Osteoblast (primary cell): ENCODE results near the gene TRIM29. TPM values are rescaled to one million over a fixed set of nuclear protein-coding genes. Genes with fewer than 3 reads are reported as not detected.

ENCODE experiments used
- DNase-seq: peaks from one replicate; pipeline ENCODE4 v3.0.0; 2011; ENCODE audit warnings: low spot score, mixed read lengths; ENCODE audit not compliant: insufficient read length; ENCODE audit errors: missing footprints
- H2AFZ ChIP-seq: 2 replicates; pipeline ENCODE4 v1.6.0; 2011; ENCODE audit warnings: mild to moderate bottlenecking, low read length
- H3K27ac ChIP-seq: 2 replicates; pipeline ENCODE4 v1.5.1; 2011; ENCODE audit warnings: mild to moderate bottlenecking, low read depth, low read length, moderate library complexity
- H3K27me3 ChIP-seq: 2 replicates; pipeline ENCODE4 v1.6.0; 2012; ENCODE audit warnings: mild to moderate bottlenecking, control low read depth, inconsistent platforms, low read length, moderate library complexity; ENCODE audit not compliant: insufficient read depth
- H3K36me3 ChIP-seq: 2 replicates; pipeline ENCODE4 v1.5.1; 2011; ENCODE audit warnings: mild to moderate bottlenecking, low read length, control low read depth, moderate library complexity; ENCODE audit not compliant: insufficient read depth
- H3K4me1 ChIP-seq: 2 replicates; pipeline ENCODE4 v1.5.1; 2011; ENCODE audit warnings: mild to moderate bottlenecking, low read length, control low read depth, moderate library complexity; ENCODE audit not compliant: insufficient read depth
- H3K4me2 ChIP-seq: 2 replicates; pipeline ENCODE4 v1.6.0; 2011; ENCODE audit warnings: mild to moderate bottlenecking, low read length; ENCODE audit not compliant: insufficient read depth
- H3K4me3 ChIP-seq: fragments of 200-600 bp; sonication (generic); 3 replicates; pipeline ENCODE4 v1.5.1; 2012; ENCODE audit warnings: mild to moderate bottlenecking, low read length, inconsistent platforms; ENCODE audit not compliant: insufficient read depth
- H3K79me2 ChIP-seq: 2 replicates; pipeline ENCODE4 v1.6.0; 2012; ENCODE audit warnings: mild to moderate bottlenecking, low read length, control low read depth, inconsistent platforms; ENCODE audit not compliant: insufficient read depth
- H3K9me3 ChIP-seq: 2 replicates; pipeline ENCODE4 v1.5.1; 2011; ENCODE audit warnings: low read depth, low read length, control low read depth
- H4K20me1 ChIP-seq: 2 replicates; pipeline ENCODE4 v1.6.0; 2012; ENCODE audit warnings: mild to moderate bottlenecking, low read length, control low read depth; ENCODE audit not compliant: insufficient read depth
- total RNA-seq: library from RNA; depleted of rRNA; stranded (reverse); fragments of >200 nt; gene quantifications from 2 replicates; pipeline ENCODE4 v1.2.3, GENCODE V29; 2012
- TF ChIP-seq, protein P1 (sequence below): IDR thresholded peaks from 2 replicates; pipeline ENCODE4 v1.5.1; 2011; ENCODE audit warnings: mild to moderate bottlenecking, low read depth, low read length, moderate library complexity; ENCODE audit errors: extremely low read depth

The TRIM29 gene
- total RNA-seq, 1 donor, result 0.36 TPM

DNA sequence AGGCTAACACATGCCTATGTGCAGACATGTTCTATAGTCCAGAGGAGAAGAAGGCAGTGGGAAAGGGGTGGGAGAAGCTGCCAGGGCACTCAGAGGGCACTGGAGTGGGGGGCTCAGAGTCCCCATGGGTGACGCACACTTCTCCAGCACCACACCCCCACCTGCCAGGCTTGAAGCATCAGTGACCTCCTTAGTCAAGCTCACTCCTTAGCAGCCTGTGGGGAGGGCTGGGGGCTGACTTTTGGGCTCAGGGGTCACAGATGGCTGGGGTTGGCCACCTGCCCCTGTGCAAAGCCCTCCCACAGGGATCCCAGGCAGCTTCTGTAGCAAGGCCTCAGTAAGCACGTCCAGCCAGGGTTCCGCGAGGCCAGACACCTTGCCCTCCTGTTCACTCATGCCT lies 18.8 kb downstream of the TRIM29 start:
- no peak overlapping the region for H2AFZ ChIP-seq
- H3K4me1 ChIP-seq, result no peaks in the 10 kb centered on the region
- TF ChIP-seq, protein P1, sequence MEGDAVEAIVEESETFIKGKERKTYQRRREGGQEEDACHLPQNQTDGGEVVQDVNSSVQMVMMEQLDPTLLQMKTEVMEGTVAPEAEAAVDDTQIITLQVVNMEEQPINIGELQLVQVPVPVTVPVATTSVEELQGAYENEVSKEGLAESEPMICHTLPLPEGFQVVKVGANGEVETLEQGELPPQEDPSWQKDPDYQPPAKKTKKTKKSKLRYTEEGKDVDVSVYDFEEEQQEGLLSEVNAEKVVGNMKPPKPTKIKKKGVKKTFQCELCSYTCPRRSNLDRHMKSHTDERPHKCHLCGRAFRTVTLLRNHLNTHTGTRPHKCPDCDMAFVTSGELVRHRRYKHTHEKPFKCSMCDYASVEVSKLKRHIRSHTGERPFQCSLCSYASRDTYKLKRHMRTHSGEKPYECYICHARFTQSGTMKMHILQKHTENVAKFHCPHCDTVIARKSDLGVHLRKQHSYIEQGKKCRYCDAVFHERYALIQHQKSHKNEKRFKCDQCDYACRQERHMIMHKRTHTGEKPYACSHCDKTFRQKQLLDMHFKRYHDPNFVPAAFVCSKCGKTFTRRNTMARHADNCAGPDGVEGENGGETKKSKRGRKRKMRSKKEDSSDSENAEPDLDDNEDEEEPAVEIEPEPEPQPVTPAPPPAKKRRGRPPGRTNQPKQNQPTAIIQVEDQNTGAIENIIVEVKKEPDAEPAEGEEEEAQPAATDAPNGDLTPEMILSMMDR, result no peak
- peaks cover 2% of the 10 kb centered on the region for H3K27me3 ChIP-seq
- H3K27ac ChIP-seq, result no peak overlapping the region
- H4K20me1 ChIP-seq, result no peaks in the 10 kb centered on the region
- H3K4me3 ChIP-seq, result no peak overlapping the region
- DNase-seq, result no peak
- H3K9me3 ChIP-seq, result no peaks in the 10 kb centered on the region
- H3K79me2 ChIP-seq, result no peaks in the 10 kb centered on the region
- no peak overlapping the region for H3K4me2 ChIP-seq
- H3K36me3 ChIP-seq, result no peaks in the 10 kb centered on the region

DNA sequence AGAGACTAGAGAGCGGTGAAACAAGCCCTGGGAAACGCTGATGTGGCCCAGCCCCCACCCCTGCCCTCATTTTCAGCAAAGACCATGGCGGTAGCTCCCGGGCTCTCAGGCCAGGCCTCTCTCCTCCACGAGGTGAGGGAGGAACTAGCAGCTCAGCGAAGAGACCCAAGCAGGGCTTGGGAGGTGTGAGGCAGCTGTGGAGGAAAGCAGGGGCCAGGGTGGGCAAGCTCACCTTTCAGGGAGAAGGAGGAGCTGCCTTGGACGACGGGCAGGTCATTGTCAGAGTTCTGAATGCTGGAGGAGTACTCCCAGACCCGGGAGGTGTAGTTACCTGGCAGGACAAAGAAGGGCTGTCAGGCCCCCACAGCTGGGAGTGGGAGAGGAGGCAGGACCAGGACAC lies 19.9 kb downstream of the TRIM29 start:
- Histone ChIP-seq H4K20me1 (no peaks in the 10 kb centered on the region), H3K4me1 (no peaks in the 10 kb centered on the region), H3K4me2 (no peak overlapping the region), H3K27ac (no peak overlapping the region), H2AFZ (no peak overlapping the region), H3K79me2 (no peaks in the 10 kb centered on the region), H3K4me3 (no peak overlapping the region), H3K9me3 (no peaks in the 10 kb centered on the region), H3K36me3 (no peaks in the 10 kb centered on the region), H3K27me3 (peaks cover 2% of the 10 kb centered on the region)
- peak; percentile 55 for DNase-seq
- TF ChIP-seq, protein P1, result no peak

DNA sequence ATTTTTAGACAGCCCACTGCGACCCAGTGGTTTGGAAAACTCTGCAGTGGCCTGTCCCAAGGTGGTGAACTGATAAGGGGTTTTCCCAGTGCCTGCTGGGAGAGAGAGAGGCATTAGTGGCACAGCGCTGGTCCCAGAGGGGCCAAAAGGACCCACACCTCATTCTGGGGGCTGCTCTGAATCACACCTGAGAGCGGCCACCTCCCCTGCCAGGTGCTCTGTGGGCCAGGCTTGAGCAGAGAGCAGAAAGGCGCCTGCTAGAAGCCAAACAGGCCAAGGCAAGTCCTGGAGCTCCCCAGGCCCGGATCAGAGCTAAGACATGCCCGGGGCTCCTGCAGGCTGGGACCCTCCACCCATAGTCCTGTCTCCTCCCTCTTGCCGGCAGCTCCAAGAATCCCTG lies 20.9 kb downstream of the TRIM29 start:
- Histone ChIP-seq H3K4me3 (no peak overlapping the region), H3K4me1 (no peaks in the 10 kb centered on the region), H3K9me3 (no peaks in the 10 kb centered on the region), H3K4me2 (no peak overlapping the region), H3K79me2 (no peaks in the 10 kb centered on the region), H4K20me1 (no peaks in the 10 kb centered on the region), H2AFZ (no peak overlapping the region), H3K27ac (no peak overlapping the region), H3K36me3 (no peaks in the 10 kb centered on the region), H3K27me3 (peaks cover 11% of the 10 kb centered on the region)
- DNase-seq, result peak; percentile 38
- TF ChIP-seq, protein P1, result no peak

DNA sequence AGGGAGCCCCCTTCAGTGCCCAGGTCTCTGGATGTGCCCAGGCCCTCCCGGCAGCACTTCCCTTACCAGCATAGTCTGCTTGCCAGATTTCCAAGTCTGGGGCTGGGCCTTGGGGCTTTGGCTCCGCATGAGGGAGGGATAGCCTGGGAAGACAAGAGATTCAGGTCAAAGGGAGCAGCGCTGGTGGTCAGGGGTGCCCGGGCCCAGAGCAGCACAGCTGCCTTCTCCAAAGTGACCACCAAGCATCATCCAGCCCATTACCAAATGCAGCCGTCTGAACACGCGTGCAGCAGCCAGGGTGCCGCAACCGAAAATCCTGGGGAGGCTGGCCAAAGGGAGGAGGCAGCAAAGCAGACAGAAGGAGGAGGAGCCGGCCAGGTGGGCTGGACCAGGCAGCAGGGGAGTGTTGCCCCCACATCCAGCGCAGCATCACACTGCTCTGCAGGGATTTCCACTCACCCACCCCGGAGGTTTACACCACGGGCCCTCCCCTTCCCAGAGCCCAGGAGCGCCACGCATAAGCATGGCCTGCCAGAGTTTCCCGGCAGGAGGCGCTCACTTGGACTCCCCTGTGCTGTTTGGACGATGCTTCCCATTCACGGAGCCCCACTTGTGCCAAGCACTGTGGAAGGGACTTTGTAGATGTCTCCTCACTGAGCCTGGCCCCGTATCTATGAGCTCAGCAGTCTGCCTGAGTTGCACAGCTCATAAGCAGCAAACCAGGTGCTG lies 22.5 kb downstream of the TRIM29 start:
- Histone ChIP-seq H2AFZ (no peak overlapping the region), H4K20me1 (no peaks in the 10 kb centered on the region), H3K9me3 (no peaks in the 10 kb centered on the region), H3K27ac (no peak overlapping the region), H3K79me2 (no peaks in the 10 kb centered on the region), H3K4me2 (no peak overlapping the region), H3K27me3 (peaks cover 9% of the 10 kb centered on the region), H3K36me3 (no peaks in the 10 kb centered on the region), H3K4me3 (no peak overlapping the region), H3K4me1 (no peaks in the 10 kb centered on the region)
- TF ChIP-seq, protein P1, result peak; percentile 11
- DNase-seq, result peak; percentile 29
